Liver (tissue), 9 donors: ENCODE measurements around the gene CRYZ. TPM values are rescaled to one million over a fixed set of nuclear protein-coding genes. Genes with fewer than 3 reads are reported as not detected.

ENCODE experiments used
- DNase-seq: peaks from one replicate; pipeline ENCODE4 v3.0.0-alpha.2; 2017; ENCODE audit warnings: low spot score
- H3K27ac ChIP-seq, 2 donors: one replicate each; pipeline ENCODE4 v1.7.0; 2013; ENCODE audit warnings: inconsistent platforms in 2 of 2, low read length in 2 of 2, control low read depth in 1 of 2, low read depth in 1 of 2, mild to moderate bottlenecking in 1 of 2
- H3K27me3 ChIP-seq, 4 donors: one replicate each; pipeline versions ENCODE4 v1.6.1 to v1.7.0; 2013; ENCODE audit warnings: low read length in 3 of 4, inconsistent platforms in 1 of 4, mild to moderate bottlenecking in 1 of 4, moderate library complexity in 1 of 4; ENCODE audit not compliant: control insufficient read depth in 4 of 4, insufficient read depth in 4 of 4
- H3K36me3 ChIP-seq, 4 donors: one replicate each; pipeline versions ENCODE4 v1.6.1 to v1.7.0; 2013; ENCODE audit warnings: low read length in 3 of 4, mild to moderate bottlenecking in 3 of 4, low read depth in 1 of 4, moderate library complexity in 1 of 4; ENCODE audit not compliant: control insufficient read depth in 4 of 4, insufficient read depth in 3 of 4
- H3K4me1 ChIP-seq, 4 donors: one replicate each; pipeline versions ENCODE4 v1.6.1 to v1.7.0; 2013; ENCODE audit warnings: low read length in 3 of 4, mild to moderate bottlenecking in 3 of 4, moderate library complexity in 1 of 4; ENCODE audit not compliant: control insufficient read depth in 4 of 4, insufficient read depth in 4 of 4
- H3K4me3 ChIP-seq, 3 donors: one replicate each; pipeline versions ENCODE4 v1.6.1 to v1.7.0; 2013; ENCODE audit warnings: low read length in 3 of 3, control low read depth in 1 of 3, low read depth in 1 of 3, mild to moderate bottlenecking in 1 of 3
- H3K9ac ChIP-seq, 2 donors: one replicate each; pipeline ENCODE4 v1.7.0; 2013; ENCODE audit warnings: low read length in 2 of 2, mild to moderate bottlenecking in 2 of 2, moderate library complexity in 2 of 2, control low read depth in 1 of 2, low read depth in 1 of 2
- H3K9me3 ChIP-seq, 4 donors: one replicate each; pipeline versions ENCODE4 v1.6.1 to v1.7.0; 2013; ENCODE audit warnings: low read length in 3 of 4; ENCODE audit not compliant: control insufficient read depth in 4 of 4
- EGR1 ChIP-seq, 2 donors: IDR thresholded peaks; 2 replicates each; pipeline ENCODE4 v1.6.1; 2016 to 2018; ENCODE audit warnings: antibody characterized with exemption in 2 of 2, low read depth in 2 of 2
- FOXA1 ChIP-seq: IDR thresholded peaks from 2 replicates; pipeline ENCODE4 v1.6.1; 2016; ENCODE audit warnings: antibody characterized with exemption
- FOXA2 ChIP-seq: IDR thresholded peaks from 2 replicates; pipeline ENCODE4 v1.6.1; 2016; ENCODE audit warnings: antibody characterized with exemption
- GABPA ChIP-seq, 2 donors: IDR thresholded peaks in 1 of 2; conservative IDR thresholded peaks in 1 of 2; 2 replicates each; pipeline ENCODE4 v1.6.1; 2016; ENCODE audit warnings: antibody characterized with exemption in 2 of 2, mild to moderate bottlenecking in 1 of 2, moderate library complexity in 1 of 2
- HNF4A ChIP-seq, 2 donors: conservative IDR thresholded peaks; 2 replicates each; pipeline ENCODE4 v1.6.1; 2016; ENCODE audit warnings: antibody characterized with exemption in 2 of 2, mild to moderate bottlenecking in 2 of 2
- HNF4G ChIP-seq: IDR thresholded peaks from 2 replicates; pipeline ENCODE4 v1.6.1; 2016; ENCODE audit warnings: antibody characterized with exemption
- JUND ChIP-seq, 2 donors: IDR thresholded peaks; 2 replicates each; pipeline ENCODE4 v1.6.1; 2016; ENCODE audit warnings: antibody characterized with exemption in 2 of 2
- NR2F2 ChIP-seq: IDR thresholded peaks from 2 replicates; pipeline ENCODE4 v1.6.1; 2016; ENCODE audit warnings: antibody characterized with exemption
- RAD21 ChIP-seq, 2 donors: IDR thresholded peaks; 2 replicates each; pipeline ENCODE4 v1.6.1; 2016; ENCODE audit warnings: antibody characterized with exemption in 2 of 2, mild to moderate bottlenecking in 2 of 2
- RXRA ChIP-seq, 2 donors: IDR thresholded peaks; 2 replicates each; pipeline ENCODE4 v1.6.1; 2017 to 2018; ENCODE audit warnings: antibody characterized with exemption in 2 of 2, mild to moderate bottlenecking in 1 of 2
- SP1 ChIP-seq: IDR thresholded peaks from 2 replicates; pipeline ENCODE4 v1.6.1; 2018; ENCODE audit warnings: antibody characterized with exemption, mild to moderate bottlenecking
- TAF1 ChIP-seq: conservative IDR thresholded peaks from 2 replicates; pipeline ENCODE4 v1.6.1; 2016; ENCODE audit warnings: antibody characterized with exemption, mild to moderate bottlenecking
- YY1 ChIP-seq: IDR thresholded peaks from 2 replicates; pipeline ENCODE4 v1.6.1; 2016; ENCODE audit warnings: antibody characterized with exemption, mild to moderate bottlenecking
- WGBS: extraction: QIAGEN DNeasy Blood & Tissue Kit; methylation state at CpG from one replicate; pipeline ENCODE4 v1.1.7; 2013; 5-methylcytosine and 5-hydroxymethylcytosine counted together
- polyA plus RNA-seq, 2 donors: library from polyadenylated mRNA; stranded (reverse) in 1 of 2; unstranded in 1 of 2; fragments of 200-250 nt in 1 of 2; fragments of >200 nt in 1 of 2; fragmentation: Nextera tagmentation in 1 of 2; extraction: Ambion mirVana in 1 of 2; gene quantifications; one replicate each; pipeline versions ENCODE4 v1.2.1 to v1.2.3, GENCODE V29; 2013 to 2015
- total RNA-seq, 2 donors: library from RNA; depleted of rRNA; stranded (reverse); fragments of >200 nt; gene quantifications; one replicate each; pipeline ENCODE4 v1.2.3, GENCODE V29; 2014
- TF ChIP-seq, protein P1 (sequence below): IDR thresholded peaks from 2 replicates; pipeline ENCODE4 v1.6.1; 2016; ENCODE audit warnings: antibody characterized with exemption
- TF ChIP-seq, protein P2 (sequence below): fragments of 150-350 bp; IDR thresholded peaks from 2 replicates; pipeline ENCODE4 v1.5.1; 2017; ENCODE audit warnings: improper control_type of control experiment, low read depth, low read length; ENCODE audit not compliant: missing input control
- TF ChIP-seq, protein P3 (sequence below): IDR thresholded peaks from 2 replicates; pipeline ENCODE4 v1.6.1; 2016; ENCODE audit warnings: antibody characterized with exemption
- TF ChIP-seq, protein P4 (sequence below): IDR thresholded peaks from 2 replicates; pipeline ENCODE4 v1.6.1; 2016; ENCODE audit warnings: antibody characterized with exemption, mild to moderate bottlenecking
- TF ChIP-seq, protein P5 (sequence below): IDR thresholded peaks from 2 replicates; pipeline ENCODE4 v1.6.1; 2016; ENCODE audit warnings: antibody characterized with exemption
- donor health status: healthy.
- donor health status: healthy.
- donor health status: healthy.
- donor health status: healthy.
- donor health status: healthy.

CRYZ gene
- total and polyA plus RNA-seq, 4 donors = 104 to 183 (median 131) TPM

DNA sequence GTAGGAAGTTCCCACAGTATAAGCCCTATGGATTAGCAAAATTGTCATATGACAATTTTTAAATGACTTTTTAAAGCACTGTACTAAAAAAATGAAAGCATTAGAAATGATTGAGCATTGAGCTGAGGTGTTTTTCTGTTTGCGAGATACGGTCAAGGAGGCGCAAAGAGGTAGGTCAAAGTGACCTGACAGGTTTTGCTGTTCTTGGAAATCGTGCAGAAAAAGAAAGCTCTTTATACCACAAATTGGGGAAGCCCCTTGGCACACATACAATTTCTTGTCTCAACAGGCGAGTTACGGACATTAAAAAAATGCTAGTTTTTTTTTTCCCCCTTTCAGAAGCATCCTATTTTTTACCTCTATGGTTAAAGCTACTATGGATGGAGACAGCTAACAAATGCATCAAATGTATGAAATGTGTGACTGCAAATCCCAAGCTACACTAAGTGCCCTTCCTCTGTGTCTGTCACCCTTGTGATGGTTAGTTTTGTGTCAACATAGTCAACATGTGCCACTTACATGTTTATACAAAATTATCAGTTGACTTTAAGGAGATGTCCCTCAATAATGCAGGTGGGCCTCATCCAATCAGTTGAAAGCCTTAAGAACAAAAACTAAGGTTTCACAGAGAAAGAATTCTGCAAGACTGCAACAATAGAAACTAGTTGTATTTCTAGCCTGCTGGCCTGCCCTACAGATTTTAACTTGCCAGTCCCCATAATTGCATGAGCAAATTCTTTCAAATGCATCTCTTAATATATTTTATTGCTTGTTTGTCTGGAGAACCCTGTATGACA lies 29.3 kb downstream of the CRYZ start:
- WGBS = 95% methylated on average over 6 of the region's 6 CpGs
- no peaks in the 10 kb centered on the region for H3K9me3 ChIP-seq
- H3K36me3 ChIP-seq = peaks cover 5 to 57% (median 48%) of the 10 kb centered on the region in 4 donors

More for the DNA sequence above, 29.3 kb downstream of the CRYZ start:
- H3K4me3 ChIP-seq = no peak overlapping the region
- TF ChIP-seq GABPA (IDR thresholded peaks at IDR 0.05 in 1 of 2, conservative IDR thresholded peaks at IDR 0.05 in 1 of 2) (no peak), FOXA1 (no peak), NR2F2 (no peak), RAD21 (IDR thresholded peaks at IDR 0.05) (no peak), HNF4G (no peak), SP1 (no peak), YY1 (no peak), JUND (IDR thresholded peaks at IDR 0.05) (no peak), TAF1 (no peak), HNF4A (conservative IDR thresholded peaks at IDR 0.05) (no peak), FOXA2 (no peak), RXRA (IDR thresholded peaks at IDR 0.05) (no peak), EGR1 (IDR thresholded peaks at IDR 0.05; ENCODE audit: low read depth in 2 of 2) (no peak)
- TF ChIP-seq, protein P1, sequence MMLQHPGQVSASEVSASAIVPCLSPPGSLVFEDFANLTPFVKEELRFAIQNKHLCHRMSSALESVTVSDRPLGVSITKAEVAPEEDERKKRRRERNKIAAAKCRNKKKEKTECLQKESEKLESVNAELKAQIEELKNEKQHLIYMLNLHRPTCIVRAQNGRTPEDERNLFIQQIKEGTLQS = no peak
- TF ChIP-seq, protein P2, sequence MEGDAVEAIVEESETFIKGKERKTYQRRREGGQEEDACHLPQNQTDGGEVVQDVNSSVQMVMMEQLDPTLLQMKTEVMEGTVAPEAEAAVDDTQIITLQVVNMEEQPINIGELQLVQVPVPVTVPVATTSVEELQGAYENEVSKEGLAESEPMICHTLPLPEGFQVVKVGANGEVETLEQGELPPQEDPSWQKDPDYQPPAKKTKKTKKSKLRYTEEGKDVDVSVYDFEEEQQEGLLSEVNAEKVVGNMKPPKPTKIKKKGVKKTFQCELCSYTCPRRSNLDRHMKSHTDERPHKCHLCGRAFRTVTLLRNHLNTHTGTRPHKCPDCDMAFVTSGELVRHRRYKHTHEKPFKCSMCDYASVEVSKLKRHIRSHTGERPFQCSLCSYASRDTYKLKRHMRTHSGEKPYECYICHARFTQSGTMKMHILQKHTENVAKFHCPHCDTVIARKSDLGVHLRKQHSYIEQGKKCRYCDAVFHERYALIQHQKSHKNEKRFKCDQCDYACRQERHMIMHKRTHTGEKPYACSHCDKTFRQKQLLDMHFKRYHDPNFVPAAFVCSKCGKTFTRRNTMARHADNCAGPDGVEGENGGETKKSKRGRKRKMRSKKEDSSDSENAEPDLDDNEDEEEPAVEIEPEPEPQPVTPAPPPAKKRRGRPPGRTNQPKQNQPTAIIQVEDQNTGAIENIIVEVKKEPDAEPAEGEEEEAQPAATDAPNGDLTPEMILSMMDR = no peak
- TF ChIP-seq, protein P3, sequence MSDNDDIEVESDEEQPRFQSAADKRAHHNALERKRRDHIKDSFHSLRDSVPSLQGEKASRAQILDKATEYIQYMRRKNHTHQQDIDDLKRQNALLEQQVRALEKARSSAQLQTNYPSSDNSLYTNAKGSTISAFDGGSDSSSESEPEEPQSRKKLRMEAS = no peak
- TF ChIP-seq, protein P4, sequence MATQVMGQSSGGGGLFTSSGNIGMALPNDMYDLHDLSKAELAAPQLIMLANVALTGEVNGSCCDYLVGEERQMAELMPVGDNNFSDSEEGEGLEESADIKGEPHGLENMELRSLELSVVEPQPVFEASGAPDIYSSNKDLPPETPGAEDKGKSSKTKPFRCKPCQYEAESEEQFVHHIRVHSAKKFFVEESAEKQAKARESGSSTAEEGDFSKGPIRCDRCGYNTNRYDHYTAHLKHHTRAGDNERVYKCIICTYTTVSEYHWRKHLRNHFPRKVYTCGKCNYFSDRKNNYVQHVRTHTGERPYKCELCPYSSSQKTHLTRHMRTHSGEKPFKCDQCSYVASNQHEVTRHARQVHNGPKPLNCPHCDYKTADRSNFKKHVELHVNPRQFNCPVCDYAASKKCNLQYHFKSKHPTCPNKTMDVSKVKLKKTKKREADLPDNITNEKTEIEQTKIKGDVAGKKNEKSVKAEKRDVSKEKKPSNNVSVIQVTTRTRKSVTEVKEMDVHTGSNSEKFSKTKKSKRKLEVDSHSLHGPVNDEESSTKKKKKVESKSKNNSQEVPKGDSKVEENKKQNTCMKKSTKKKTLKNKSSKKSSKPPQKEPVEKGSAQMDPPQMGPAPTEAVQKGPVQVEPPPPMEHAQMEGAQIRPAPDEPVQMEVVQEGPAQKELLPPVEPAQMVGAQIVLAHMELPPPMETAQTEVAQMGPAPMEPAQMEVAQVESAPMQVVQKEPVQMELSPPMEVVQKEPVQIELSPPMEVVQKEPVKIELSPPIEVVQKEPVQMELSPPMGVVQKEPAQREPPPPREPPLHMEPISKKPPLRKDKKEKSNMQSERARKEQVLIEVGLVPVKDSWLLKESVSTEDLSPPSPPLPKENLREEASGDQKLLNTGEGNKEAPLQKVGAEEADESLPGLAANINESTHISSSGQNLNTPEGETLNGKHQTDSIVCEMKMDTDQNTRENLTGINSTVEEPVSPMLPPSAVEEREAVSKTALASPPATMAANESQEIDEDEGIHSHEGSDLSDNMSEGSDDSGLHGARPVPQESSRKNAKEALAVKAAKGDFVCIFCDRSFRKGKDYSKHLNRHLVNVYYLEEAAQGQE = no peak
- TF ChIP-seq, protein P5, sequence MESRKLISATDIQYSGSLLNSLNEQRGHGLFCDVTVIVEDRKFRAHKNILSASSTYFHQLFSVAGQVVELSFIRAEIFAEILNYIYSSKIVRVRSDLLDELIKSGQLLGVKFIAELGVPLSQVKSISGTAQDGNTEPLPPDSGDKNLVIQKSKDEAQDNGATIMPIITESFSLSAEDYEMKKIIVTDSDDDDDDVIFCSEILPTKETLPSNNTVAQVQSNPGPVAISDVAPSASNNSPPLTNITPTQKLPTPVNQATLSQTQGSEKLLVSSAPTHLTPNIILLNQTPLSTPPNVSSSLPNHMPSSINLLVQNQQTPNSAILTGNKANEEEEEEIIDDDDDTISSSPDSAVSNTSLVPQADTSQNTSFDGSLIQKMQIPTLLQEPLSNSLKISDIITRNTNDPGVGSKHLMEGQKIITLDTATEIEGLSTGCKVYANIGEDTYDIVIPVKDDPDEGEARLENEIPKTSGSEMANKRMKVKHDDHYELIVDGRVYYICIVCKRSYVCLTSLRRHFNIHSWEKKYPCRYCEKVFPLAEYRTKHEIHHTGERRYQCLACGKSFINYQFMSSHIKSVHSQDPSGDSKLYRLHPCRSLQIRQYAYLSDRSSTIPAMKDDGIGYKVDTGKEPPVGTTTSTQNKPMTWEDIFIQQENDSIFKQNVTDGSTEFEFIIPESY = no peak
- no peak for DNase-seq
- H3K27me3 ChIP-seq = no peaks in the 10 kb centered on the region
- H3K4me1 ChIP-seq = peaks cover 0 to 2% (median under 1%) of the 10 kb centered on the region in 4 donors
- no peak overlapping the region for H3K9ac ChIP-seq
- no peak overlapping the region for H3K27ac ChIP-seq
